SK-N-SH (cell line): ENCODE results near the gene ARMH3. TPM values are rescaled to one million over a fixed set of nuclear protein-coding genes. Genes with fewer than 3 reads are reported as not detected.

ENCODE experiments used
- CTCF ChIA-PET: fragments of 300-600, 350-600 bp; formaldehyde crosslinking; extraction: SDS; loops from one replicate; lab custom pipeline; 2021; lab: Yijun Ruan, JAX
- POLR2A ChIA-PET: fragments of 350-600 bp; sonication (Branson Sonifier 250); formaldehyde crosslinking; extraction: SDS; loops from one replicate; lab custom pipeline; 2020; ENCODE audit warnings: antibody characterized with exemption, inconsistent platforms; lab: Yijun Ruan, JAX
- DNase-seq: peaks from one replicate; pipeline ENCODE4 v3.0.0; 2012
- H2AFZ ChIP-seq: fragments of 200-600 bp; sonication (generic); 2 replicates; pipeline ENCODE4 v1.8.1; 2016; ENCODE audit warnings: antibody characterized with exemption, mild to moderate bottlenecking, low read depth
- H3F3A ChIP-seq: fragments of 200-600 bp; sonication (generic); replicated peaks from 2 replicates; pipeline ENCODE3; 2016; ENCODE audit warnings: antibody characterized with exemption, mild to moderate bottlenecking; ENCODE audit not compliant: insufficient read depth
- H3K27ac ChIP-seq, 2 experiments: fragments of 200-500 bp in 1 of 2; fragments of 200-600 bp in 1 of 2; sonication (Bioruptor generic) in 1 of 2; sonication (generic), shearing (Covaris generic) in 1 of 2; 2 replicates each; pipeline versions ENCODE4 v1.5.1 to v1.6.1; 2014 to 2016; ENCODE audit warnings: low read depth in 2 of 2, inconsistent platforms in 1 of 2, low read length in 1 of 2, mild to moderate bottlenecking in 1 of 2, mixed read lengths in 1 of 2
- H3K27me3 ChIP-seq: fragments of 200-600 bp; sonication (generic), shearing (Covaris generic); 2 replicates; pipeline ENCODE4 v1.6.1; 2016; ENCODE audit warnings: mixed run types; ENCODE audit not compliant: insufficient read depth
- H3K36me3 ChIP-seq, 2 experiments: fragments of 200-500 bp in 1 of 2; fragments of 200-600 bp in 1 of 2; sonication (Bioruptor generic) in 1 of 2; sonication (generic) in 1 of 2; replicated peaks in 1 of 2; 2 replicates each; pipeline versions ENCODE3 to v1.5.1; 2014 to 2016; ENCODE audit warnings: low read length in 1 of 2, mild to moderate bottlenecking in 1 of 2; ENCODE audit not compliant: insufficient read depth in 2 of 2, control insufficient read depth in 1 of 2
- H3K4me1 ChIP-seq, 2 experiments: fragments of 200-500 bp in 1 of 2; fragments of 200-600 bp in 1 of 2; sonication (Bioruptor generic) in 1 of 2; sonication (generic), shearing (Covaris generic) in 1 of 2; 2 replicates each; pipeline versions ENCODE4 v1.5.1 to v1.6.1; 2014 to 2016; ENCODE audit warnings: low read depth in 1 of 2, low read length in 1 of 2, mixed run types in 1 of 2; ENCODE audit not compliant: insufficient read depth in 2 of 2, control insufficient read depth in 1 of 2
- H3K4me2 ChIP-seq: fragments of 200-600 bp; sonication (generic), shearing (Covaris generic); 2 replicates; pipeline ENCODE4 v1.6.1; 2017; ENCODE audit warnings: mixed run types
- H3K4me3 ChIP-seq, 2 experiments: fragments of 200-500 bp in 1 of 2; fragments of 200-600 bp in 1 of 2; sonication (Bioruptor generic) in 1 of 2; sonication (generic), shearing (Covaris generic) in 1 of 2; 2 replicates each; pipeline versions ENCODE4 v1.5.1 to v1.8.1; 2014 to 2016; ENCODE audit warnings: low read depth in 2 of 2, inconsistent platforms in 1 of 2, low read length in 1 of 2, mild to moderate bottlenecking in 1 of 2, mixed read lengths in 1 of 2, moderate library complexity in 1 of 2
- H3K79me2 ChIP-seq: fragments of 200-600 bp; sonication (generic); 2 replicates; pipeline ENCODE4 v1.8.1; 2017; ENCODE audit warnings: mild to moderate bottlenecking; ENCODE audit not compliant: insufficient read depth
- H3K9ac ChIP-seq: fragments of 200-600 bp; sonication (generic); 2 replicates; pipeline ENCODE4 v1.6.1; 2017; ENCODE audit warnings: mixed run types
- H3K9me2 ChIP-seq: fragments of 200-600 bp; sonication (generic); 2 replicates; pipeline ENCODE4 v1.6.1; 2017; ENCODE audit warnings: mixed run types
- H3K9me3 ChIP-seq: fragments of 200-600 bp; sonication (generic); 2 replicates; pipeline ENCODE4 v1.6.1; 2017; ENCODE audit warnings: mixed run types, mild to moderate bottlenecking, moderate library complexity
- H4K20me1 ChIP-seq: fragments of 200-600 bp; sonication (generic); 2 replicates; pipeline ENCODE4 v1.6.1; 2017; ENCODE audit warnings: mild to moderate bottlenecking, mixed run types; ENCODE audit not compliant: insufficient read depth
- CHD2 ChIP-seq: fragments of 150-350 bp; IDR thresholded peaks from 2 replicates; pipeline ENCODE4 v1.6.1; 2018; ENCODE audit warnings: low read length; ENCODE audit not compliant: partially characterized antibody
- FOXJ3 ChIP-seq: sonication (generic); formaldehyde crosslinking; IDR thresholded peaks from 2 replicates; pipeline ENCODE4 v1.5.1; 2020; ENCODE audit warnings: mild to moderate bottlenecking, missing genetic modification reagents
- GABPA ChIP-seq: IDR thresholded peaks from 2 replicates; pipeline ENCODE4 v1.4.0; 2012; ENCODE audit warnings: low read depth, mild to moderate bottlenecking
- MXI1 ChIP-seq: IDR thresholded peaks from 2 replicates; pipeline ENCODE4 v1.6.1; 2012; ENCODE audit warnings: mild to moderate bottlenecking, low read depth, low read length, improper control_type of control experiment
- RAD21 ChIP-seq: IDR thresholded peaks from 2 replicates; pipeline ENCODE4 v1.6.1; 2012; ENCODE audit warnings: mild to moderate bottlenecking, low read length
- RXRA ChIP-seq: IDR thresholded peaks from 2 replicates; pipeline ENCODE4 v1.4.0; 2012; ENCODE audit warnings: low read depth, mild to moderate bottlenecking, borderline replicate concordance
- SMC3 ChIP-seq: IDR thresholded peaks from 2 replicates; pipeline ENCODE4 v1.6.1; 2012; ENCODE audit warnings: low read depth, low read length, improper control_type of control experiment
- TEAD4 ChIP-seq: IDR thresholded peaks from 2 replicates; pipeline ENCODE4 v1.4.0; 2012; ENCODE audit warnings: mild to moderate bottlenecking, borderline replicate concordance; ENCODE audit not compliant: insufficient read depth
- WGBS: methylation state at CpG from one replicate; pipeline ENCODE4 v1.1.6; 2017; ENCODE audit warnings: low lambda C conversion rate; 5-methylcytosine and 5-hydroxymethylcytosine counted together
- polyA plus RNA-seq, 3 experiments: library from polyadenylated mRNA; depleted of rRNA; stranded (reverse); fragments of >200 nt; gene quantifications; 2 replicates each; pipeline ENCODE4 v1.2.3, GENCODE V29; 2012
- TF ChIP-seq, protein P1 (sequence below): fragments of 150-350 bp; IDR thresholded peaks from 2 replicates; pipeline ENCODE4 v1.6.1; 2017; ENCODE audit warnings: antibody characterized with exemption, low read length, low read depth, borderline replicate concordance
- TF ChIP-seq, protein P2 (sequence below): fragments of 200-600 bp; sonication (generic); IDR thresholded peaks from 2 replicates; pipeline ENCODE4 v1.6.1; 2017; ENCODE audit warnings: antibody characterized with exemption, mild to moderate bottlenecking, moderate library complexity
- TF ChIP-seq, protein P3 (sequence below): IDR thresholded peaks from 2 replicates; pipeline ENCODE4 v1.4.0; 2012; ENCODE audit warnings: low read depth, borderline replicate concordance
- TF ChIP-seq, protein P4 (sequence below): IDR thresholded peaks from 2 replicates; pipeline ENCODE4; 2012

The ARMH3 gene
- polyA plus RNA-seq, 1 of the 3 experiments (the other 2 are of a cell fraction): 12.1 TPM

DNA sequence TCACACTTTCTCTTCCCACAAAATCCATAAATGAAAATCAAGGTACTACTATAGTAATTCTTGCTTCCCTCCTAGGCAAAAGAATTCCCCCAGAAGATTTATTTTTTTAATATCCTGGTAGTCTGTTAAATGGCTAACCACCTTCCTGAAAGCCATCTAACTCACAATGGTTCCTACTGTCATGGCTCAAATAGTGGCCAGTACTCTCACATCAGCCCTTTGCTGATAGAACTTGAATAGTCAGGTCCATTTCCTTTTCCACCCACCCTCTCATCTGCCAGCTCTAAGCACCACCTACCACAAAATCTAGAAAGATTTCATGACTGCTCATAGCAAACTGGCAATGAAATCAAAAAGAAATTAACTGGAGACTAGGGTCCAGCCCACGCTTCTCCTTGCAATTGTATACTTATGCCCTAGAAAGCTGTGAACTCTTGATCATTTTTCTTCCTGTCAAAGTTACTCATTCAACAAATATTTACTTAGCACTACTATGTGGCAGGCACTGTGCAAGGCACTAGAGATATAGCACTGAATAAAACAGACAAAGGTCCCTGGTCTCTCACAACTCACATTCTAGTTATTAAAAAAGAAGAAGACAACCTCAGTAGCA lies 60.4 kb downstream of the ARMH3 start:
- ChIA-PET CTCF (interaction anchor here (1.2 to 2.7 kb wide), 7 partner anchors 14 to 215 kb away, joined by 3 to 15 read pairs (median 4); partner anchors contain the start of gene KCNIP2), POLR2A (no interaction called here)
- DNase-seq: no peak
- H3K4me3 ChIP-seq: no peak overlapping the region
- H3F3A ChIP-seq: no peaks in the 10 kb centered on the region
- H3K36me3 ChIP-seq: peaks cover 28 to 31% of the 10 kb centered on the region in 2 experiments
- H3K4me2 ChIP-seq: no peak overlapping the region
- H3K9ac ChIP-seq: no peak overlapping the region
- no peak overlapping the region for H2AFZ ChIP-seq
- H3K9me2 ChIP-seq: no peaks in the 10 kb centered on the region
- no peaks in the 10 kb centered on the region for H3K9me3 ChIP-seq
- no peaks in the 10 kb centered on the region for H3K27me3 ChIP-seq
- H4K20me1 ChIP-seq: no peaks in the 10 kb centered on the region
- H3K27ac ChIP-seq: no peak overlapping the region
- H3K4me1 ChIP-seq: peaks cover 0 to 3% of the 10 kb centered on the region in 2 experiments; a peak in 1 of 4 replicates
- 68% methylated on average over 1 of the region's 1 CpG for WGBS
- no peaks in the 10 kb centered on the region for H3K79me2 ChIP-seq
- TF ChIP-seq CHD2: no peak
- TF ChIP-seq, protein P1, sequence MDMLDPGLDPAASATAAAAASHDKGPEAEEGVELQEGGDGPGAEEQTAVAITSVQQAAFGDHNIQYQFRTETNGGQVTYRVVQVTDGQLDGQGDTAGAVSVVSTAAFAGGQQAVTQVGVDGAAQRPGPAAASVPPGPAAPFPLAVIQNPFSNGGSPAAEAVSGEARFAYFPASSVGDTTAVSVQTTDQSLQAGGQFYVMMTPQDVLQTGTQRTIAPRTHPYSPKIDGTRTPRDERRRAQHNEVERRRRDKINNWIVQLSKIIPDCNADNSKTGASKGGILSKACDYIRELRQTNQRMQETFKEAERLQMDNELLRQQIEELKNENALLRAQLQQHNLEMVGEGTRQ: no peak

DNA sequence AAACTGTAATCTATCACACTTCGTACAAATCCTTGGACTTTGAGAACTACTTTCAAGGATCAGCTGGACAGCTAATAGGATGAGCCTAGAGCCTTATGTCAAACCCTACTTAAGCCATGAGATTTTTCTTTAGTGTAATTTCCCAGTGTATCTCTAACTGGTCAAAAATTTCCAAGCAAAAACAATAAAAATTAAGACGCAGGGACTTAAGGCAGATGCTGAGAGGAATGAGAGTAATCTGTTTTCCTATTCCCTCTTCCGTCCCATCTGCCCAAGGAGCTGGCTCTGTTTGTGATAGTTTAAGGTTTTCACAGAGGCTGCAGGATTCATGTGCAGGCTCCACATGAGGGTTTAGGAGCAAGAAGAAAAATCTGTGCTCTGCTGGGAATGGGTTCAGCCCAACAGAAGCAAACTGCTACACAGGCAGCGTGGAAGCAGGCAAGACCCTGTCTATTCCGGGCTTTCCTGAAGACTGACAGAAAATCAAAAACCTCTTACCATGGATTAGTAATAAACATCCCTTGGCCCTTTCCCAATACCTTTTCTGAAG lies 62.2 kb downstream of the ARMH3 start:
- H3K4me2 ChIP-seq: no peak overlapping the region
- H3K79me2 ChIP-seq: no peaks in the 10 kb centered on the region
- no peak overlapping the region for H3K27ac ChIP-seq
- H3K36me3 ChIP-seq: peaks cover 33 to 34% of the 10 kb centered on the region in 2 experiments
- H3K4me3 ChIP-seq: no peak overlapping the region
- no peak overlapping the region for H2AFZ ChIP-seq
- no peaks in the 10 kb centered on the region for H3K9me2 ChIP-seq
- H4K20me1 ChIP-seq: no peaks in the 10 kb centered on the region
- no peaks in the 10 kb centered on the region for H3F3A ChIP-seq
- CTCF ChIA-PET: interaction anchor here (0.7 to 2.6 kb wide), 10 partner anchors 15 to 212 kb away, joined by 3 to 11 read pairs (median 4); no protein-coding TSS in a partner anchor
- no peaks in the 10 kb centered on the region for H3K27me3 ChIP-seq
- TF ChIP-seq GABPA: no peak
- no peak for DNase-seq
- WGBS: 93% methylated on average over 5 of the region's 5 CpGs
- H3K4me1 ChIP-seq: peaks cover 0 to 3% of the 10 kb centered on the region in 2 experiments; a peak in 1 of 4 replicates
- POLR2A ChIA-PET: no interaction called here
- no peaks in the 10 kb centered on the region for H3K9me3 ChIP-seq
- H3K9ac ChIP-seq: no peak overlapping the region

DNA sequence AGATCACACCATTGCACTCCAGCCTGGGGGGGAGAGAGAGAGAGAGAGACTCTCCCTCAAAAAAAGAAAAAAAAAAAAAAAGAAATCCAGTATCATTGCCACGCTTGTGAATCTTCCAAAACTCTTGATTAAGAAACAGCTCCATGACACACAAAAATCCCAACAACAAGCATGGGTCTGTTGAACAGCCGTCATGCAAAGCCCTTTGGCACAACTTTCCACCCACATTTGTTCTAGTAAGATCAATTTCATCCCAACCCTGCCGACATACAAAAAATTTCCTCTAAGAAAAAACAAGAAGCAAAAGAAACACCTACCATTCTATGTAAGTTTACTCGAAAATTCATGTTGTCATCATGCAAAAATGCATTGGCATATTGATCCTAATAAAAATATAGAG lies 62.8 kb downstream of the ARMH3 start:
- ChIA-PET POLR2A (no interaction called here), CTCF (interaction anchor here (0.7 to 2.6 kb wide), 7 partner anchors 16 to 212 kb away, joined by 3 to 11 read pairs (median 4); no protein-coding TSS in a partner anchor)
- Histone ChIP-seq H3F3A (no peaks in the 10 kb centered on the region), H3K27ac (no peak overlapping the region), H3K4me2 (no peak overlapping the region), H4K20me1 (no peaks in the 10 kb centered on the region), H3K9me3 (no peaks in the 10 kb centered on the region), H3K9me2 (no peaks in the 10 kb centered on the region), H3K27me3 (no peaks in the 10 kb centered on the region), H2AFZ (no peak overlapping the region), H3K36me3 (peaks cover 34 to 39% of the 10 kb centered on the region in 2 experiments), H3K79me2 (no peaks in the 10 kb centered on the region), H3K9ac (no peak overlapping the region), H3K4me3 (no peak overlapping the region), H3K4me1 (peaks cover 0 to 3% of the 10 kb centered on the region in 2 experiments; a peak in 1 of 4 replicates)
- 94% methylated on average over 4 of the region's 4 CpGs for WGBS
- DNase-seq: no peak
- TF ChIP-seq, protein P1: no peak
- TF ChIP-seq, protein P2, sequence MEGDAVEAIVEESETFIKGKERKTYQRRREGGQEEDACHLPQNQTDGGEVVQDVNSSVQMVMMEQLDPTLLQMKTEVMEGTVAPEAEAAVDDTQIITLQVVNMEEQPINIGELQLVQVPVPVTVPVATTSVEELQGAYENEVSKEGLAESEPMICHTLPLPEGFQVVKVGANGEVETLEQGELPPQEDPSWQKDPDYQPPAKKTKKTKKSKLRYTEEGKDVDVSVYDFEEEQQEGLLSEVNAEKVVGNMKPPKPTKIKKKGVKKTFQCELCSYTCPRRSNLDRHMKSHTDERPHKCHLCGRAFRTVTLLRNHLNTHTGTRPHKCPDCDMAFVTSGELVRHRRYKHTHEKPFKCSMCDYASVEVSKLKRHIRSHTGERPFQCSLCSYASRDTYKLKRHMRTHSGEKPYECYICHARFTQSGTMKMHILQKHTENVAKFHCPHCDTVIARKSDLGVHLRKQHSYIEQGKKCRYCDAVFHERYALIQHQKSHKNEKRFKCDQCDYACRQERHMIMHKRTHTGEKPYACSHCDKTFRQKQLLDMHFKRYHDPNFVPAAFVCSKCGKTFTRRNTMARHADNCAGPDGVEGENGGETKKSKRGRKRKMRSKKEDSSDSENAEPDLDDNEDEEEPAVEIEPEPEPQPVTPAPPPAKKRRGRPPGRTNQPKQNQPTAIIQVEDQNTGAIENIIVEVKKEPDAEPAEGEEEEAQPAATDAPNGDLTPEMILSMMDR: no peak
- TF ChIP-seq SMC3 (no peak), TEAD4 (no peak), RAD21 (no peak), FOXJ3 (CRISPR knock-in tag) (no peak), MXI1 (no peak), RXRA (no peak)
- TF ChIP-seq, protein P3, sequence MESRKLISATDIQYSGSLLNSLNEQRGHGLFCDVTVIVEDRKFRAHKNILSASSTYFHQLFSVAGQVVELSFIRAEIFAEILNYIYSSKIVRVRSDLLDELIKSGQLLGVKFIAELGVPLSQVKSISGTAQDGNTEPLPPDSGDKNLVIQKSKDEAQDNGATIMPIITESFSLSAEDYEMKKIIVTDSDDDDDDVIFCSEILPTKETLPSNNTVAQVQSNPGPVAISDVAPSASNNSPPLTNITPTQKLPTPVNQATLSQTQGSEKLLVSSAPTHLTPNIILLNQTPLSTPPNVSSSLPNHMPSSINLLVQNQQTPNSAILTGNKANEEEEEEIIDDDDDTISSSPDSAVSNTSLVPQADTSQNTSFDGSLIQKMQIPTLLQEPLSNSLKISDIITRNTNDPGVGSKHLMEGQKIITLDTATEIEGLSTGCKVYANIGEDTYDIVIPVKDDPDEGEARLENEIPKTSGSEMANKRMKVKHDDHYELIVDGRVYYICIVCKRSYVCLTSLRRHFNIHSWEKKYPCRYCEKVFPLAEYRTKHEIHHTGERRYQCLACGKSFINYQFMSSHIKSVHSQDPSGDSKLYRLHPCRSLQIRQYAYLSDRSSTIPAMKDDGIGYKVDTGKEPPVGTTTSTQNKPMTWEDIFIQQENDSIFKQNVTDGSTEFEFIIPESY: no peak
- TF ChIP-seq, protein P4, sequence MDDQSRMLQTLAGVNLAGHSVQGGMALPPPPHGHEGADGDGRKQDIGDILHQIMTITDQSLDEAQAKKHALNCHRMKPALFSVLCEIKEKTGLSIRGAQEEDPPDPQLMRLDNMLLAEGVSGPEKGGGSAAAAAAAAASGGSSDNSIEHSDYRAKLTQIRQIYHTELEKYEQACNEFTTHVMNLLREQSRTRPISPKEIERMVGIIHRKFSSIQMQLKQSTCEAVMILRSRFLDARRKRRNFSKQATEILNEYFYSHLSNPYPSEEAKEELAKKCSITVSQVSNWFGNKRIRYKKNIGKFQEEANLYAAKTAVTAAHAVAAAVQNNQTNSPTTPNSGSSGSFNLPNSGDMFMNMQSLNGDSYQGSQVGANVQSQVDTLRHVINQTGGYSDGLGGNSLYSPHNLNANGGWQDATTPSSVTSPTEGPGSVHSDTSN: no peak
